Measurements from ENCODE around the gene GIMAP7.

Gene GIMAP7

DNA sequence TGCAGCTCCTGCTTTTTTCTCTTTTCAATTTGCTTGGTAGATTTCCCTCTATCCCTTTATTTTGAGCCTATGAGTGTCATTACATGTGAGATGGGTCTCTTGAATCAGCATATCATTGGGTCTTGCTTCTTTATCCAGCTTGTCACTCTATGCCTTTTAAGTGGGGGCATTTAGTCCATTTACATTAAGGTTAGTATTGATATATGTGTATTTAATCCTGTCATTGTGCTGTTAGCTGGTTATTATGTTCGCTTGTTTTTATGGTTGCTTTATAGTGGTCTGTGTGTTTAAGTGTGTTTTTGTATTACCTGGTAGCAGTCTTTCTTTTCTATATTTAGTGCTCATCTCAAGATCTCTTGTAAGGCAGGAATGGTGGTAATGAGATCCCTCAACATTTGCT is 17.0 kb downstream of the GIMAP7 start:
- no peak for DNase-seq (ENCODE audit: low read depth)
- TF ChIP-seq, protein P1, sequence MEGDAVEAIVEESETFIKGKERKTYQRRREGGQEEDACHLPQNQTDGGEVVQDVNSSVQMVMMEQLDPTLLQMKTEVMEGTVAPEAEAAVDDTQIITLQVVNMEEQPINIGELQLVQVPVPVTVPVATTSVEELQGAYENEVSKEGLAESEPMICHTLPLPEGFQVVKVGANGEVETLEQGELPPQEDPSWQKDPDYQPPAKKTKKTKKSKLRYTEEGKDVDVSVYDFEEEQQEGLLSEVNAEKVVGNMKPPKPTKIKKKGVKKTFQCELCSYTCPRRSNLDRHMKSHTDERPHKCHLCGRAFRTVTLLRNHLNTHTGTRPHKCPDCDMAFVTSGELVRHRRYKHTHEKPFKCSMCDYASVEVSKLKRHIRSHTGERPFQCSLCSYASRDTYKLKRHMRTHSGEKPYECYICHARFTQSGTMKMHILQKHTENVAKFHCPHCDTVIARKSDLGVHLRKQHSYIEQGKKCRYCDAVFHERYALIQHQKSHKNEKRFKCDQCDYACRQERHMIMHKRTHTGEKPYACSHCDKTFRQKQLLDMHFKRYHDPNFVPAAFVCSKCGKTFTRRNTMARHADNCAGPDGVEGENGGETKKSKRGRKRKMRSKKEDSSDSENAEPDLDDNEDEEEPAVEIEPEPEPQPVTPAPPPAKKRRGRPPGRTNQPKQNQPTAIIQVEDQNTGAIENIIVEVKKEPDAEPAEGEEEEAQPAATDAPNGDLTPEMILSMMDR (conservative IDR thresholded peaks at IDR 0.05; ENCODE audit: low read length): no peak

DNA sequence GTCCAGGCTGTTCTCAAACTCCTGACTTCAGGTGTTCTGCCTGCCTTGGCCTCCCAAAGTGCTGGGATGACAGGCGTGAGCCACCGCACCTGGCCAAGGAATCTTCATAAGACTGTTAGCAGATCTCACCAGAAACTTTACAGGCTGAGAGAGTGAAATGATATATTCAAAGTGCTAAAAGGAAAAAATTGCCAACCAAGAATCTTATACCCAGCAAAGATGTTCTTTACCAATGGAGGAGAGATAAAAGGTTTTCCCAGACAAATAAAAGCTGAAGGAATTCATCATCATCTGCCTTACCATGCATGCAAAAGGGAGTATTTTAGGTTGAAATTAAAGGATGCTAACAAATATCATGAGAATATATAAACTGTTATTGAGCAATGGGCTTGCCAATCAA is 23.6 kb downstream of the GIMAP7 start:
- TF ChIP-seq, protein P1 (conservative IDR thresholded peaks at IDR 0.05; ENCODE audit: low read length): no peak
- H3K4me3 ChIP-seq (ENCODE audit: low read length): no peak overlapping the region
- no peak for DNase-seq (ENCODE audit: low read depth)

More for the DNA sequence above, 17.0 kb downstream of the GIMAP7 start:
- no peak overlapping the region for H3K4me3 ChIP-seq (ENCODE audit: low read length)

DNA sequence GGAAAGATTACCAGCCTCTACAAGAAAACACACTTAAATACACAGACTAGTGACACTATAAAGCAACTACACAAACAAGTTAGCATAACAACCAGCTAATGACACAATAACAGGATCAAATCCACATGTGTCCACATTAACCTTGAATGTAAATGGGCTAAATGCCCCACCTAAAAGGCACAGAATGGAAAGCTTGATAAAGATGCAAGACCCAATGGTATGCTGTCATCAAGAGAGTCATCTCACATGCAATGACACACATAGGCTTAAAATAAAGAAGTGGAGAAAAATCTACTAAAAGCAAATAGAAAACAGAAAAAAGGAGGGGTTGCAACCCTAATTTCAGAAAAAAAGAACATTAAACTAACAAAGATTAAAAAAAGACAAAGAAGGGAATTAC is 38.5 kb downstream of the GIMAP7 start:
- TF ChIP-seq, protein P1 (conservative IDR thresholded peaks at IDR 0.05; ENCODE audit: low read length): no peak
- H3K4me3 ChIP-seq (ENCODE audit: low read length): no peak overlapping the region
- DNase-seq (ENCODE audit: low read depth): no peak

DNA sequence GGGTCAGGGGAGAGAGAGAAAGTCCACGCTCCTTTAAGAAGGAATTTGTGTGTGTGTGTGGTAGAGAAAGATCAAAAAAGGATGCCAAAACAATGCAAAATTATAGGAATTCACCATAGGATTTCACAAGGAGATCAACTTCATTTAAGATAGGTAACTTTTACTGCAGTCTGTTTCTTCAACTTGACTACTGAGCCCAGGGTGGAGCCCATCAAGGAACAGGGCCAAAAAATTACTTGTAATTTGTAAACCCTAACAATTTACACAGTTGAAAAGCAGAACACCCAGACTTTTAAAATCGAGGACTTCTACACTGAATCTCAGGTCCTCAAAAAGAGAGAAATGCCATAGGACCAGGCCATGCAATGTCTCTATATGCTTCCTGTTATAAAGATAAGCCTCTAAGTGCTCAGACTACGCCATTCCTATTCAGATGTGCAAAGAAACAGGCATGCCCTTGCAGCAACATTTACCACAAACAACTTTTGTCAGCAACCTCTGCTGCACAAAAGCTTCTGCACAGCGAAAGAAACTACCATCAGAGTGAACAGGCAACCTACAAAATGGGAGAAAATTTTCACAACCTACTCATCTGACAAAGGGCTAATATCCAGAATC is 42.0 kb downstream of the GIMAP7 start:
- no peak for DNase-seq (ENCODE audit: low read depth)
- TF ChIP-seq, protein P1 (conservative IDR thresholded peaks at IDR 0.05; ENCODE audit: low read length): no peak
- H3K4me3 ChIP-seq (ENCODE audit: low read length): no peak overlapping the region

DNA sequence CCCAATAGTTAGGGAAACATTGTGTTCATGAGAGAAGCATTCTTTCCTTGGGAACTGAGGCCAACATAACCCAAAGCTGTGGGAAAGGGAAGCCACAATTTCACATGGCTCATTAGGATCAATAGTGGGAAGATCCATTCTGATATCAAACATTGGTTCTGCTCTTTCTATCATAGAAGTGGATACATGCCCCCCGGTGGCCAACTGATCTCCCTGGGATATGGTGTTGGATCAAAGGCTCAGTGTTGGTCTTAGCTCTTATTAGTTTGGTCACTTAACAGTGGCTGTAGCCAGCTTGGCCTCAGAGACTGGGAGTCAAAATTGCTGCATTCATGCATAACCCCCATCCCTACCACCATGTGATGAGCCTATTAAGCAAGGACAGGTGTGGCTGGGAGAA is 45.8 kb downstream of the GIMAP7 start:
- TF ChIP-seq, protein P1 (conservative IDR thresholded peaks at IDR 0.05; ENCODE audit: low read length): no peak
- no peak overlapping the region for H3K4me3 ChIP-seq (ENCODE audit: low read length)
- DNase-seq (ENCODE audit: low read depth): no peak

DNA sequence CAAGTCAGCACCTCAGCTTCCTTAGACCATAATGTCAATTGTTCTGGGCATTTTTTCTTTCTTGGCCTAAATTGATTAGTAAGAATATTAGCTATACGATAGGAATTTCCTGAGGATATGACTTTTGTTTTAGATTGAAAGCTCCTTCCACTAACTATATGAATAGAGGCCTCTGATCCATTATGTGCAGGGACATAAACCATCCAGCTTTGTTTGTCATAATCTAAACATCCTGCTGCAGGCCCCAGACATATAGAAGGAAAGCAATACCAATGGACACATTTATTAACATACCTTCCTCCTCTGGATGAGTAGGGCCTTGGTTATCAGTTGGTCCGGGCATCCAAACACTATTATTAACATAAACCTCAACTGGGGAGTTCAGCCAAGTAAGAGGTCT is 48.2 kb downstream of the GIMAP7 start:
- no peak for DNase-seq (ENCODE audit: low read depth)
- TF ChIP-seq, protein P1 (conservative IDR thresholded peaks at IDR 0.05; ENCODE audit: low read length): no peak
- H3K4me3 ChIP-seq (ENCODE audit: low read length): no peak overlapping the region

DNA sequence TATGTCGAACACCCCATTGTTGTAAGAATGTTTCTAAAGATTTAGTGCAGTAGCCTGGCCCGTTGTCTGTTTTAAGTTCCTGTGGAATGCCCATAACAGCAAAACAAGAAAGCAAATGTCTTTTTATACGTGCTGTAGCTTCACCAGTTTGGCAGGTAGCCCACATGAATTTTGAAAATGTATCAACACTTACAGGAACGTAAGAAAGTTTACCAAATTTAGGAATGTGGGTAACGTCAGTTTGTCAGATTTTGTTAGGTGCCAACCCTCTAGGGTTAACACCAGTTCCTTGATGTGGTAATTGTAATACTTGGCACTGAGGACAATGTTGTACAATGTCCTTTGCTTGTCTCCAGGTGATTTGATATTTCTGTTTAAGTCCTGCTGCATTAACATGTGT is 49.3 kb downstream of the GIMAP7 start:
- DNase-seq (ENCODE audit: low read depth): no peak
- TF ChIP-seq, protein P1 (conservative IDR thresholded peaks at IDR 0.05; ENCODE audit: low read length): no peak

More for the DNA sequence above, 49.3 kb downstream of the GIMAP7 start:
- no peak overlapping the region for H3K4me3 ChIP-seq (ENCODE audit: low read length)

All from AG10803 (cell line).